Gastroesophageal sphincter (tissue), 4 donors: ENCODE data around the gene CCDC27. TPM values are rescaled to one million over a fixed set of nuclear protein-coding genes. Genes with fewer than 3 reads are reported as not detected.
A peak's percentile ranks its signal among the peaks of the same experiment; 100 is the strongest.

Source experiments
- ATAC-seq: fragments of 150-250 bp; one replicate; pipeline ENCODE4 v1.9.1; 2016; ENCODE audit warnings: mild to moderate bottlenecking, moderate library complexity
- H3K27ac ChIP-seq, 4 donors: fragments of 200-600 bp; sonication (generic) in 3 of 4; 1 replicate in 3 of 4; 2 replicates in 1 of 4; pipeline ENCODE4 v1.5.1; 2016 to 2019
- H3K27me3 ChIP-seq: fragments of 200-600 bp; sonication (generic); one replicate; pipeline ENCODE4 v1.5.1; 2019
- H3K36me3 ChIP-seq, 2 donors: fragments of 200-600 bp; sonication (generic); one replicate each; pipeline ENCODE4 v1.5.1; 2019; ENCODE audit warnings: control low read depth in 1 of 2
- H3K4me1 ChIP-seq, 3 donors: fragments of 200-600 bp; sonication (generic); 1 replicate in 2 of 3; 2 replicates in 1 of 3; pipeline ENCODE4 v1.5.1; 2016 to 2019; ENCODE audit warnings: control low read depth in 2 of 3
- H3K4me3 ChIP-seq, 2 donors: fragments of 200-600 bp; sonication (generic); one replicate each; pipeline ENCODE4 v1.5.1; 2019; ENCODE audit warnings: mild to moderate bottlenecking in 1 of 2, moderate library complexity in 1 of 2
- H3K9me3 ChIP-seq, 3 donors: fragments of 200-600 bp; sonication (generic); one replicate each; pipeline ENCODE4 v1.5.1; 2017 to 2019; ENCODE audit warnings: control low read depth in 2 of 3
- EP300 ChIP-seq: sonication (generic); formaldehyde crosslinking; IDR thresholded peaks from one replicate; pipeline ENCODE4 v1.6.1; 2017; ENCODE audit warnings: antibody characterized with exemption, mild to moderate bottlenecking
- POLR2A ChIP-seq, 2 donors: fragments of 450-650 bp; IDR thresholded peaks; one replicate each; pipeline ENCODE4 v1.6.1; 2017; ENCODE audit warnings: antibody characterized with exemption in 2 of 2, mild to moderate bottlenecking in 2 of 2, moderate library complexity in 1 of 2
- POLR2AphosphoS5 ChIP-seq: sonication (generic); formaldehyde crosslinking; IDR thresholded peaks from one replicate; pipeline ENCODE4 v1.6.1; 2017; ENCODE audit warnings: antibody characterized with exemption
- WGBS, 2 donors: methylation state at CpG; one replicate each; pipeline ENCODE4 v1.1.5; 2018; ENCODE audit warnings: low coverage in 1 of 2; 5-methylcytosine and 5-hydroxymethylcytosine counted together
- total RNA-seq, 4 donors: library from RNA; depleted of rRNA; stranded (reverse); fragments of >200 nt; gene quantifications; one replicate each; pipeline ENCODE4 v1.1.0, GENCODE V29; 2016
- TF ChIP-seq, protein P1 (sequence below), 4 experiments: fragments of 200-600 bp in 2 of 4; fragments of 450-650 bp in 2 of 4; sonication (generic) in 1 of 4; IDR thresholded peaks; one replicate each; pipeline ENCODE4 v1.5.1; 2017 to 2019; ENCODE audit warnings: antibody characterized with exemption in 4 of 4, mild to moderate bottlenecking in 2 of 4, moderate library complexity in 2 of 4

CCDC27 gene
- total RNA-seq, 4 donors from 2014 or later = not detected

DNA sequence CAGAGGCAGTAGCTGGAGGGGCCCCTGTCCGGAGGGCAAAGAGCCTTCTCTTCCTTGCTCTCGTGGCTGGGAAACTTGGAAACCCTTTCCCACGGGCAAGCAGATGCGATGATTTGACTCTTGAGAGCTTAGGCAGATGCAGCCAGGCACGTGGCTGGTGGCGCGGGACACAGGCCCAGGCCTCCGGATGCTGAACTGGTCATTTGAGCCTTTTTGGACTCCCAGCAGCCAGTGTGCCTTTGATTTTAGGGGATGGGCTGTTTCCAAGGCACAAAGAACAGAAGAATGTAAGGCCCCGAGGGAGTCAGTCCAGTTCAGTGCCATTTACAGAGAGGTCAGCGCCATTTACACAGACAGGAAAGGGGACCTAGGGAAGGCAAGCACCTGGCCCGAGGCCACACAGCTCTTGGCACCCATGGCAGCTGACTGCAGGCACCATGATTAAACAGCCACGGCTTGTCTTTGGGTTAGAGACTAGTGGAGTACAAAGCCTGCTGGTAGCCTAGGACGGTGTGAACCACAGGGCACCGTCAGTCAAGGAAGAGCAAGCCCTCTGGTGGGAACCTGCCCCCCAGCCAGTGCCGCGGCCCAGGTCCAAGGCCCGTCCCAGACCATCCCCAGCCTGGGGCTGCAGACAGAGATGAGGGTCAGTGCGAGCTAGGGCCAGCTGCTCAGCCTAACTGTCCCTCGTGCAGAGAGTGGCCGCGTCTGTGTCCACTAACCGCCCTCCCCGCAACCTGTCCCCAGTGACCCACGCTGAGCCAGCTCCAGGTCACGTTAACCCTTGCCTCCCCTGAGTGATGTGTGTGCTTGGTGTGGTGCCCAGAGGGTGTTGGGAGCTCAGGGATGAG lies 20.4 kb upstream of the CCDC27 start:
- WGBS, 2 donors = 33% methylated on average over 1 of the region's 25 CpGs; no CpG with 5 or more reads in 1 of the 2 donors
- Histone ChIP-seq H3K4me1 (peaks cover 0 to 15% (median 0%) of the 10 kb centered on the region in 3 donors), H3K27ac (no peak overlapping the region), H3K9me3 (no peaks in the 10 kb centered on the region), H3K27me3 (peaks cover 69% of the 10 kb centered on the region), H3K4me3 (no peak overlapping the region), H3K36me3 (peaks cover 0 to 28% of the 10 kb centered on the region in 2 donors)
- ATAC-seq = peak; percentile 20
- TF ChIP-seq POLR2AphosphoS5 = no peak
- TF ChIP-seq POLR2A (IDR thresholded peaks at IDR 0.05) = no peak
- TF ChIP-seq, protein P1, sequence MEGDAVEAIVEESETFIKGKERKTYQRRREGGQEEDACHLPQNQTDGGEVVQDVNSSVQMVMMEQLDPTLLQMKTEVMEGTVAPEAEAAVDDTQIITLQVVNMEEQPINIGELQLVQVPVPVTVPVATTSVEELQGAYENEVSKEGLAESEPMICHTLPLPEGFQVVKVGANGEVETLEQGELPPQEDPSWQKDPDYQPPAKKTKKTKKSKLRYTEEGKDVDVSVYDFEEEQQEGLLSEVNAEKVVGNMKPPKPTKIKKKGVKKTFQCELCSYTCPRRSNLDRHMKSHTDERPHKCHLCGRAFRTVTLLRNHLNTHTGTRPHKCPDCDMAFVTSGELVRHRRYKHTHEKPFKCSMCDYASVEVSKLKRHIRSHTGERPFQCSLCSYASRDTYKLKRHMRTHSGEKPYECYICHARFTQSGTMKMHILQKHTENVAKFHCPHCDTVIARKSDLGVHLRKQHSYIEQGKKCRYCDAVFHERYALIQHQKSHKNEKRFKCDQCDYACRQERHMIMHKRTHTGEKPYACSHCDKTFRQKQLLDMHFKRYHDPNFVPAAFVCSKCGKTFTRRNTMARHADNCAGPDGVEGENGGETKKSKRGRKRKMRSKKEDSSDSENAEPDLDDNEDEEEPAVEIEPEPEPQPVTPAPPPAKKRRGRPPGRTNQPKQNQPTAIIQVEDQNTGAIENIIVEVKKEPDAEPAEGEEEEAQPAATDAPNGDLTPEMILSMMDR (IDR thresholded peaks at IDR 0.05) = no peak
- TF ChIP-seq EP300 = no peak

DNA sequence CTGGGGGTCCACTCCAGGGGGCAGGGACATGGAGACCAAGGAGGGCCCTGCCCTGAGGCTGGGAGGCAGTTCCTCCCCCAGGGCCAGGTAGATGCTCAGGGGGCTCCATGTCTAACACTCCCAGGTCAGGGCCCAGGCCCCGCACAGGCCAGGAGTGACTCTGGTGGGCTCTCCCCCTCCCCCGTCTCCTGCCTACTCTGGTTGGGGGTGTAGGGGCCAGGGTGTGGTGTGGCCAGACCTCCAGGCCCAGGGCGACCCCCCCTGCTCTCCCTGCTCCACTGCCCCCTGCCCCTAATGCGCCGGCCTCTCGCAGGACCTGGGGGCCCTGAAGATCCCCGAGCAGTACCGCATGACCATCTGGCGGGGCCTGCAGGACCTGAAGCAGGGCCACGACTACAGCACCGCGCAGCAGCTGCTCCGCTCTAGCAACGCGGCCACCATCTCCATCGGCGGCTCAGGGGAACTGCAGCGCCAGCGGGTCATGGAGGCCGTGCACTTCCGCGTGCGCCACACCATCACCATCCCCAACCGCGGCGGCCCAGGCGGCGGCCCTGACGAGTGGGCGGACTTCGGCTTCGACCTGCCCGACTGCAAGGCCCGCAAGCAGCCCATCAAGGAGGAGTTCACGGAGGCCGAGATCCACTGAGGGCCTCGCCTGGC lies 19.7 kb upstream of the CCDC27 start:
- Histone ChIP-seq H3K36me3 (peaks cover 0 to 35% of the 10 kb centered on the region in 2 donors), H3K4me3 (no peak overlapping the region), H3K4me1 (peaks cover 0 to 15% (median 0%) of the 10 kb centered on the region in 3 donors), H3K27me3 (peaks cover 61% of the 10 kb centered on the region), H3K27ac (no peak overlapping the region), H3K9me3 (no peaks in the 10 kb centered on the region)
- TF ChIP-seq POLR2AphosphoS5 (no peak), POLR2A (IDR thresholded peaks at IDR 0.05) (no peak), EP300 (no peak)
- TF ChIP-seq, protein P1 (IDR thresholded peaks at IDR 0.05) = no peak
- WGBS, 2 donors = no CpG with 5 or more reads among the region's 37 CpGs
- ATAC-seq = no peak

DNA sequence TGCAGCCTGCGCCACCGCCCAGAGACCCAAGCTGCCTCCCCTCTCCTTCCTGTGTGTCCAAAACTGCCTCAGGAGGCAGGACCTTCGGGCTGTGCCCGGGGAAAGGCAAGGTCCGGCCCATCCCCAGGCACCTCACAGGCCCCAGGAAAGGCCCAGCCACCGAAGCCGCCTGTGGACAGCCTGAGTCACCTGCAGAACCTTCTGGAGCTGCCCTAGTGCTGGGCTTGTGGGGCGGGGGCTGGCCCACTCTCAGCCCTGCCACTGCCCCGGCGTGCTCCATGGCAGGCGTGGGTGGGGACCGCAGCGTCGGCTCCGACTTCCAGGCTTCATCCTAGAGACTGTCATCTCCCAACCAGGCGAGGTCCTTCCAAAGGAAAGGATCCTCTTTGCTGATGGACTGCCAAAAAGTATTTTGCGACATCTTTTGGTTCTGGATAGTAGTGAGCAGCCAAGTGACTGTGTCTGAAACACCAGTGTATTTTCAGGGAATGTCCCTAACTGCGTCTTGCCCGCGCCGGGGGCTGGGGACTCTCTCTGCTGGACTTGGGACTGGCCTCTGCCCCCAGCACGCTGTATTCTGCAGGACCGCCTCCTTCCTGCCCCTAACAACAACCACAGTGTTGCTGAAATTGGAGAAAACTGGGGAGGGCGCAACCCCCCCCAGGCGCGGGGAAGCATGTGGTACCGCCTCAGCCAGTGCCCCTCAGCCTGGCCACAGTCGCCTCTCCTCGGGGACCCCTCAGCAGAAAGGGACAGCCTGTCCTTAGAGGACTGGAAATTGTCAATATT lies 19.0 kb upstream of the CCDC27 start:
- Histone ChIP-seq H3K4me3 (no peak overlapping the region), H3K36me3 (peaks cover 0 to 42% of the 10 kb centered on the region in 2 donors), H3K27me3 (peaks cover 54% of the 10 kb centered on the region), H3K27ac (no peak overlapping the region), H3K4me1 (peaks cover 0 to 15% (median 0%) of the 10 kb centered on the region in 3 donors), H3K9me3 (no peaks in the 10 kb centered on the region)
- TF ChIP-seq POLR2A (IDR thresholded peaks at IDR 0.05) = no peak
- ATAC-seq = no peak
- 75 to 82% methylated on average over 8 to 9 of the region's 29 CpGs for WGBS, 2 donors

DNA sequence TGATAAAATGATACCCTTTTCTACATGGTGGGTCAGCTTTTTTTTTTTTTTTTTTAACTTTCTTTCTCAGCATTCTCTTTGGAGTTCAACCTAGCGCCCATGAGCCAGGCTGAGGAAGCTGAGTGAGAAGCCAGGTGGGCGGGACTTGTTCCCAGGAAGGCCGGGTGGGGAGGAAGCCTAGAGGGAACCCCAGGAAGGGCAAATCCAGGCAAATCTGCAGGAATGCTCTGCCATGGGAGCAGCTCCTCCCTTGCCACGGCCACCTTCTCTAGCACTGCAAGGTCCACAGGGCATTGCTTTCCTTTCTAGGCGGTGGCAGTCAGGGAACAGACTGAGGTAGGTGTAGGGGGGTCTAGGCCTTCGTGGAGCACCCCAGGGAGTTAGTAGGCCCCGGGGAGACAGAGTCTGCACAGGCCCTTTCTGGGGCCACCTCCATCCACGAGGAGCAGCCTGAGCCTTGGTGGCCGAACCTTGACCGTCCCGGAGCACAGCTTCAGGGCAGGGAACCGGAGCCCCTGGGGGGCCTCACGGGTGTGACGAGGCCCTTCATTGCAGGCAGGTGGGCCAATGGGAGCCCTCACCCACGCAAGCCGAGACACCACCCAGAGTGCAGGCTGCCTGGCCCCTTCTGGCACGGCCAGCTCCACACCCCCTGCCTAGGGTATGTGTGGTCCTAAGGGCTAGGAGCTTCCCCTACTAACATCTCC lies 18.2 kb upstream of the CCDC27 start:
- H3K27ac ChIP-seq = no peak overlapping the region
- H3K9me3 ChIP-seq = no peaks in the 10 kb centered on the region
- ATAC-seq = no peak
- peaks cover 47% of the 10 kb centered on the region for H3K27me3 ChIP-seq
- H3K36me3 ChIP-seq = peaks cover 0 to 50% of the 10 kb centered on the region in 2 donors
- WGBS, 2 donors = 40 to 55% methylated on average over 1 to 2 of the region's 17 CpGs
- H3K4me3 ChIP-seq = no peak overlapping the region
- TF ChIP-seq, protein P1 (IDR thresholded peaks at IDR 0.05) = no peak
- TF ChIP-seq POLR2AphosphoS5 = no peak
- no peak for TF ChIP-seq EP300
- no peak for TF ChIP-seq POLR2A (IDR thresholded peaks at IDR 0.05)
- peaks cover 0 to 15% (median 0%) of the 10 kb centered on the region in 3 donors for H3K4me1 ChIP-seq
